ENCODE results near the gene RGS3. TPM values are rescaled to one million over a fixed set of nuclear protein-coding genes. Genes with fewer than 3 reads are reported as not detected.

RGS3 gene
- total RNA-seq, 4 donors from 2014 or later: 10.5 to 18.2 (median 12.8) TPM

GRCh38 chr9:113444736-113445135, 18.8 kb upstream of the RGS3 start:
- no peak for DNase-seq (ENCODE audit: low spot score in 2 of 2)
- intact Hi-C loops (cut with DNase I; ENCODE audit: low total_unique reads): loop anchor here (5.0 kb wide), 1 partner anchor 213 kb away; no protein-coding TSS in a partner anchor
- no peak for TF ChIP-seq POLR2A (IDR thresholded peaks at IDR 0.05)
- TF ChIP-seq, protein P1, sequence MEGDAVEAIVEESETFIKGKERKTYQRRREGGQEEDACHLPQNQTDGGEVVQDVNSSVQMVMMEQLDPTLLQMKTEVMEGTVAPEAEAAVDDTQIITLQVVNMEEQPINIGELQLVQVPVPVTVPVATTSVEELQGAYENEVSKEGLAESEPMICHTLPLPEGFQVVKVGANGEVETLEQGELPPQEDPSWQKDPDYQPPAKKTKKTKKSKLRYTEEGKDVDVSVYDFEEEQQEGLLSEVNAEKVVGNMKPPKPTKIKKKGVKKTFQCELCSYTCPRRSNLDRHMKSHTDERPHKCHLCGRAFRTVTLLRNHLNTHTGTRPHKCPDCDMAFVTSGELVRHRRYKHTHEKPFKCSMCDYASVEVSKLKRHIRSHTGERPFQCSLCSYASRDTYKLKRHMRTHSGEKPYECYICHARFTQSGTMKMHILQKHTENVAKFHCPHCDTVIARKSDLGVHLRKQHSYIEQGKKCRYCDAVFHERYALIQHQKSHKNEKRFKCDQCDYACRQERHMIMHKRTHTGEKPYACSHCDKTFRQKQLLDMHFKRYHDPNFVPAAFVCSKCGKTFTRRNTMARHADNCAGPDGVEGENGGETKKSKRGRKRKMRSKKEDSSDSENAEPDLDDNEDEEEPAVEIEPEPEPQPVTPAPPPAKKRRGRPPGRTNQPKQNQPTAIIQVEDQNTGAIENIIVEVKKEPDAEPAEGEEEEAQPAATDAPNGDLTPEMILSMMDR (IDR thresholded peaks at IDR 0.05): no peak
- no peak overlapping the region for H3K4me3 ChIP-seq (ENCODE audit: low read depth, poor library complexity, severe bottlenecking)
- 87 to 95% methylated on average over 2 of the region's 2 CpGs for WGBS, 2 donors

DNA sequence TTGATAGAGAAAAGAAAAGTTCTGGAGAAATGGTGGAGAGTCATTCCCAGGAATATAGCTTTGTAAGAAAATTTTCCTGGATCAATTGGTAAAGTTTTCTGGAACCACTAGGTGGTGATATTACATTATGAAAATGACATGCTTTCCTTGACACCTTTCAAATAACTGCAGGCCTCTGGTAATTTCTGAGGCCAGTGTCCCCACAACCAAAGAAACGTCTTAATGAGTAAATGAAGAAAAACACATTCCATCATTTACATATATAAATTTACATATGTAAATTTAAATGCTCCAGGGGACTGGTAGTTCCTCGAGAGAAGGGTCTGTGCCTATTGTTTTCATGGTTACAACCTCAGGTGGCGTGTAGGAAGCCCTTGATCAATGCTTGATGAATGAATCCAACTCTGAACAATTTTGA, 17.2 kb upstream of the RGS3 start:
- no peak for DNase-seq (ENCODE audit: low spot score in 2 of 2)
- TF ChIP-seq, protein P1 (IDR thresholded peaks at IDR 0.05): no peak
- TF ChIP-seq POLR2A (IDR thresholded peaks at IDR 0.05): no peak
- no peak overlapping the region for H3K4me3 ChIP-seq (ENCODE audit: low read depth, poor library complexity, severe bottlenecking)
- intact Hi-C loops (cut with DNase I; ENCODE audit: low total_unique reads): loop anchor here (5.0 kb wide), 1 partner anchor 211 kb away; no protein-coding TSS in a partner anchor
- 59 to 62% methylated on average over 3 of the region's 3 CpGs for WGBS, 2 donors

DNA sequence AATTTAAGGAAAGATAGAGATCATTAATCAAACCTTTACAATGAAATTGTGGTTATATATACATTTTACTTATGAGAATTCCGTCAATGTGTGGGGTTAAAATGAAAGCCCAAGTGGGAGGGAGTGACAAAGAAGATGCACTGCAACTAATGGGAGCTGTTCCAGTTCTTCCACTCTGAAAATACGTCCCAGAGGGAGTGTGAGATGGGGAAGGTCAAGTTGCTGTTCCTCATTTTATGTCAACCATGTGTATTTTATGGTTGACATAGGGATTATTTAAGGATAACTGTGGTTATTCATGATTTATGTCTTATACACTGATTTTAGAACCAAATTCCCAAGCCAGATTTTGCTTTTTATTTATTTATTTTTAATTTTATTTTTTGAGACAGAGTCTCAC, 14.2 kb upstream of the RGS3 start:
- no peak for TF ChIP-seq POLR2A (IDR thresholded peaks at IDR 0.05)
- TF ChIP-seq, protein P1 (IDR thresholded peaks at IDR 0.05): no peak
- H3K4me3 ChIP-seq (ENCODE audit: low read depth, poor library complexity, severe bottlenecking): no peak overlapping the region
- WGBS, 2 donors: 53 to 60% methylated on average over 2 of the region's 2 CpGs
- DNase-seq (ENCODE audit: low spot score in 2 of 2): no peak
- intact Hi-C loops (cut with DNase I; ENCODE audit: low total_unique reads): loop anchor here (5.0 kb wide), 1 partner anchor 208 kb away; no protein-coding TSS in a partner anchor

GRCh38 chr9:113452113-113452605, 11.4 kb upstream of the RGS3 start:
- TF ChIP-seq, protein P1 (IDR thresholded peaks at IDR 0.05): no peak
- TF ChIP-seq POLR2A (IDR thresholded peaks at IDR 0.05): no peak
- H3K4me3 ChIP-seq (ENCODE audit: low read depth, poor library complexity, severe bottlenecking): no peak overlapping the region
- WGBS, 2 donors: 70 to 72% methylated on average over 4 of the region's 4 CpGs
- intact Hi-C loops (cut with DNase I; ENCODE audit: low total_unique reads): loop anchor here (10.0 kb wide), 1 partner anchor 143 kb away; no protein-coding TSS in a partner anchor
- no peak for DNase-seq (ENCODE audit: low spot score in 2 of 2)

GRCh38 chr9:113454914-113455761, 8.4 kb upstream of the RGS3 start:
- peak in 1 of 2 donors; percentile 41 for DNase-seq (ENCODE audit: low spot score in 2 of 2)
- no peak overlapping the region for H3K4me3 ChIP-seq (ENCODE audit: low read depth, poor library complexity, severe bottlenecking)
- TF ChIP-seq, protein P1 (IDR thresholded peaks at IDR 0.05): no peak
- no peak for TF ChIP-seq POLR2A (IDR thresholded peaks at IDR 0.05)
- intact Hi-C loops (cut with DNase I; ENCODE audit: low total_unique reads): loop anchor here (10.0 kb wide), 1 partner anchor 140 kb away; no protein-coding TSS in a partner anchor
- WGBS, 2 donors: 24 to 29% methylated on average over 5 of the region's 5 CpGs
